Measurements from ENCODE around the gene PLXNA2. TPM values are rescaled to one million over a fixed set of nuclear protein-coding genes. Genes with fewer than 3 reads are reported as not detected.
A peak's percentile ranks its signal among the peaks of the same experiment; 100 is the strongest.

The PLXNA2 gene
- total RNA-seq, 1 experiment from 2014 or later: 0.06 TPM

DNA sequence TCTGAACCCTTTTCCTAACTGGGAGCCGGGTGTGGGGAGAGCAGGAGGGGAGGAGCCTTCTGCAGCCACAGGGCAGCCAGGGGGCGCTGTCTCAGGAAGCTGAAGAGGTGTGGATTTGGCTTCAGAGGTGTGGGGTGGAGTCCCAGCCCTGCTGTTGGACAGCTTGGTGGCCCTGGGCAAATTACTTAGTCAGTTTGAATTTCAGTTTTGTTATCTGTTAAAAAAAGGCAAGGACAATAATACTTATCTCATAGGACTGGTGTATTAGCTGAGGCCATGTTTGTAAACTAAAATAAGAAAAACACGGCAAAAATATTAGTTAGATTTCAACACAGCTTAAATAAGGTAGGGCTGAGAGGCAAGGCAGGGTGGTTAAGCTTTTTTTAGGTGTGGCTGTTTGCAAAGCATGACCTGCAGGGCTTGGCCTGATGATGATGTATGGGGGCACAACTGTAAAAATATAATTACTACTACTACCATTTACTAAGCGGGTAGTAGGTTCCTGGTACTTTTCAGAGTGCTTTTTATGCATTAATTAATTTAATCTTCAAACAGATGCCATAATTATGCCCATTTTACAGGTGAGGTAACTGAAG is 111.8 kb downstream of the PLXNA2 start:
- H3K27me3 ChIP-seq (replicated peaks; ENCODE audit: insufficient read depth, low read depth, low read length, poor library complexity): no peaks in the 10 kb centered on the region
- TF ChIP-seq EZH2 (IDR thresholded peaks at IDR 0.05; ENCODE audit: borderline replicate concordance, low read depth, low read length, poor library complexity, severe bottlenecking): no peak
- TF ChIP-seq, protein P1, sequence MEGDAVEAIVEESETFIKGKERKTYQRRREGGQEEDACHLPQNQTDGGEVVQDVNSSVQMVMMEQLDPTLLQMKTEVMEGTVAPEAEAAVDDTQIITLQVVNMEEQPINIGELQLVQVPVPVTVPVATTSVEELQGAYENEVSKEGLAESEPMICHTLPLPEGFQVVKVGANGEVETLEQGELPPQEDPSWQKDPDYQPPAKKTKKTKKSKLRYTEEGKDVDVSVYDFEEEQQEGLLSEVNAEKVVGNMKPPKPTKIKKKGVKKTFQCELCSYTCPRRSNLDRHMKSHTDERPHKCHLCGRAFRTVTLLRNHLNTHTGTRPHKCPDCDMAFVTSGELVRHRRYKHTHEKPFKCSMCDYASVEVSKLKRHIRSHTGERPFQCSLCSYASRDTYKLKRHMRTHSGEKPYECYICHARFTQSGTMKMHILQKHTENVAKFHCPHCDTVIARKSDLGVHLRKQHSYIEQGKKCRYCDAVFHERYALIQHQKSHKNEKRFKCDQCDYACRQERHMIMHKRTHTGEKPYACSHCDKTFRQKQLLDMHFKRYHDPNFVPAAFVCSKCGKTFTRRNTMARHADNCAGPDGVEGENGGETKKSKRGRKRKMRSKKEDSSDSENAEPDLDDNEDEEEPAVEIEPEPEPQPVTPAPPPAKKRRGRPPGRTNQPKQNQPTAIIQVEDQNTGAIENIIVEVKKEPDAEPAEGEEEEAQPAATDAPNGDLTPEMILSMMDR (conservative IDR thresholded peaks at IDR 0.05; ENCODE audit: low read depth, low read length): peak; percentile 96
- H3K36me3 ChIP-seq (ENCODE audit: insufficient read depth, low read length, poor library complexity, severe bottlenecking): no peaks in the 10 kb centered on the region
- no peak overlapping the region for H3K4me3 ChIP-seq (ENCODE audit: low read depth, low read length, poor library complexity, severe bottlenecking)
- ChIA-PET POLR2A (ENCODE audit: low non-redundant PET) (interaction anchor here (0.6 kb wide), 2 partner anchors 46 to 273 kb away, joined by 3 to 10 read pairs; no protein-coding TSS in a partner anchor), CTCF (interaction anchor here (1.0 to 1.7 kb wide), 2 partner anchors 110 to 113 kb away, joined by 6 read pairs; no protein-coding TSS in a partner anchor)
- BruUV-seq (replicated peaks): no TSS peak
- H3K9me3 ChIP-seq (ENCODE audit: low read depth, low read length, poor library complexity, severe bottlenecking): no peaks in the 10 kb centered on the region
- no peaks in the 10 kb centered on the region for H3K4me1 ChIP-seq (ENCODE audit: insufficient read depth, low read length, poor library complexity, severe bottlenecking)
- peak; percentile 73 for DNase-seq (ENCODE audit: low spot score)
- intact Hi-C loops (cut with micrococcal nuclease; ENCODE audit: unreplicated experiment): loop anchor here (2.0 kb wide), 1 partner anchor 112 kb away; the partner anchor contains the start of gene PLXNA2
- H3K27ac ChIP-seq (ENCODE audit: low read depth, low read length, poor library complexity, severe bottlenecking): no peak overlapping the region

DNA sequence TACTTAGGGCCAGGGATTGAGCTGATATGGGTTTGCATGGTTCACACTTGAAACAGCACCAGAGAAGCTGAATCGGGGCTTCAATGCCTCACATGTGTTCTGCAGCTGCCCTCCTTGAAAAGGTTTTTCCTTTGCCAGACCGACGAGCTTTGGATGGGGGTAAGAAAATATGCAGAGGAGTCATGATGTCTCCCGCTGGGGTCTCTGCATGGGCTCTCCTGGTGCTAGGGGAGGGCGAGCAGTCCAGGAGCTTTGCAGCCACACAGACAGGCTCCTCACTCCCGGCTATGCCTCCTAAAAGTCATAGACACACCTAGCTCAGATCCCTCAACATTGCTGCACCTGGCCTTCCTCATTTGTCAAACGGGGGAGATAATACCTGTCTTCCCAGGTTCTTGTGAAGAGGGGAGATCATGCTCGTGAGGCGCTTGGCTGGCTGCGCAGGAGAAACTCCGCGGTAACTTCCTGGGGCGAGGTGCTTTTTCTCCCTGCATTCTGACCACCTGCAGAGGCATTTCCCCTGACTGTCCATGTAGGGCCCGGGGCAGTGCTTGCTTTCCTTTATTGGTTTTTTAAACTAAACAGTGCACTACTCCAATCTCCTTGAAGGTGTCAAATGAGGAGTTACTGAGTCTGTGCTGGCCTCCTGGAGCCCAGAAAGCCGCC is 112.4 kb downstream of the PLXNA2 start:
- no TSS peak for BruUV-seq (replicated peaks)
- POLR2A ChIA-PET (ENCODE audit: low non-redundant PET): interaction anchor here (0.6 kb wide), 1 partner anchor 45 kb away, joined by 3 read pairs; no protein-coding TSS in a partner anchor

DNA sequence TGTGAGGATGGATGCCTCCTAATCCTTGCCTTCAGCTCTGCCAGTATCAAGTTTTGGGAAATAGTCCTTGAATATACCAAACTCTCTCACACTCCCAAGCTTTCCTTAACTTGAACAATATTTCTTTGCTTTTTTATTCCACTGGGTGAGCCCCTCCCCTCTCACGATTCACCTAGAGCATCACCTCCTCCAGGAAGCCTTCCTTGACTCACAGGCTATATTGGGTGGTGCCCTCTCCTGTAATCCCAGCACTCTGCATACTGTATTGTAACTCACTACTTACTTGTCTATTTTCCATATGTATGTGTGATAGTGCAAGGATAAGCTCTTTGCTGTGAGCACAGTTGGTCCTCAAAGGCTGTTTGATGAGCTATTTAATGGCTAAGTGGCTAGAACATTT is 114.7 kb downstream of the PLXNA2 start:
- BruUV-seq (replicated peaks): no TSS peak
- CTCF ChIA-PET: no interaction called here
- Histone ChIP-seq H3K9me3 (ENCODE audit: low read depth, low read length, poor library complexity, severe bottlenecking) (no peaks in the 10 kb centered on the region), H3K4me3 (ENCODE audit: low read depth, low read length, poor library complexity, severe bottlenecking) (no peak overlapping the region), H3K27ac (ENCODE audit: low read depth, low read length, poor library complexity, severe bottlenecking) (no peak overlapping the region), H3K36me3 (ENCODE audit: insufficient read depth, low read length, poor library complexity, severe bottlenecking) (no peaks in the 10 kb centered on the region), H3K27me3 (replicated peaks; ENCODE audit: insufficient read depth, low read depth, low read length, poor library complexity) (no peaks in the 10 kb centered on the region), H3K4me1 (ENCODE audit: insufficient read depth, low read length, poor library complexity, severe bottlenecking) (no peaks in the 10 kb centered on the region)
- TF ChIP-seq EZH2 (IDR thresholded peaks at IDR 0.05; ENCODE audit: borderline replicate concordance, low read depth, low read length, poor library complexity, severe bottlenecking): no peak
- TF ChIP-seq, protein P1 (conservative IDR thresholded peaks at IDR 0.05; ENCODE audit: low read depth, low read length): no peak
- intact Hi-C loops (cut with micrococcal nuclease; ENCODE audit: unreplicated experiment): no loop called here
- DNase-seq (ENCODE audit: low spot score): no peak
- POLR2A ChIA-PET (ENCODE audit: low non-redundant PET): no interaction called here

More for the DNA sequence above, 112.4 kb downstream of the PLXNA2 start:
- H3K9me3 ChIP-seq (ENCODE audit: low read depth, low read length, poor library complexity, severe bottlenecking): no peaks in the 10 kb centered on the region
- intact Hi-C loops (cut with micrococcal nuclease; ENCODE audit: unreplicated experiment): loop anchor here (2.0 kb wide), 1 partner anchor 113 kb away; the partner anchor contains the start of gene PLXNA2
- H3K4me1 ChIP-seq (ENCODE audit: insufficient read depth, low read length, poor library complexity, severe bottlenecking): no peaks in the 10 kb centered on the region
- TF ChIP-seq EZH2 (IDR thresholded peaks at IDR 0.05; ENCODE audit: borderline replicate concordance, low read depth, low read length, poor library complexity, severe bottlenecking): no peak
- TF ChIP-seq, protein P1 (conservative IDR thresholded peaks at IDR 0.05; ENCODE audit: low read depth, low read length): no peak
- CTCF ChIA-PET: interaction anchor here (0.9 to 1.7 kb wide), 3 partner anchors 8 to 113 kb away, joined by 4 to 6 read pairs (median 6); no protein-coding TSS in a partner anchor
- H3K27me3 ChIP-seq (replicated peaks; ENCODE audit: insufficient read depth, low read depth, low read length, poor library complexity): no peaks in the 10 kb centered on the region
- peak; percentile 22 for DNase-seq (ENCODE audit: low spot score)
- no peaks in the 10 kb centered on the region for H3K36me3 ChIP-seq (ENCODE audit: insufficient read depth, low read length, poor library complexity, severe bottlenecking)
- H3K4me3 ChIP-seq (ENCODE audit: low read depth, low read length, poor library complexity, severe bottlenecking): no peak overlapping the region
- no peak overlapping the region for H3K27ac ChIP-seq (ENCODE audit: low read depth, low read length, poor library complexity, severe bottlenecking)
